ENCODE data around the gene TTC39B. TPM values are rescaled to one million over a fixed set of nuclear protein-coding genes. Genes with fewer than 3 reads are reported as not detected.
A peak's percentile ranks its signal among the peaks of the same experiment; 100 is the strongest.

TTC39B gene
- total RNA-seq, 1 experiment from 2014 or later: 9.2 TPM

DNA sequence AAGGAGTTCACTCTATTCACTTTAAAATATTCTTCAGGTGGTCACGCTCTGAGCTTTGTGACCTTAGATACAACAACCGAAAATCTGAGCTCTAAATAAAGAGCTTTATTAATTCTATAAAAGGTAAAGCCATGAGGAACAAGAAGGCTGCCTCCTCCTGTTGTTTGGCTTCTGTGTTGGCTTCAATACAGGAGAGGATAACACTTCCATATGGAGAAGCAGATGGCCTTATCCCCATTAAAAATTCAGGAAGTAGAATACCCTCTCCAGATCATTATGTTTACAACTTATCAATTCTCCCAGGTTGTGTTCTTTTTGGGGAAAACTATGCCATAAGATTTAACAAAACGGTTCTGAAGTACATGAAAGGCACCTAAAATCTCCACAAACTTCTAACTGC lies 128.4 kb downstream of the TTC39B start:
- no peak for DNase-seq (ENCODE audit: low read depth)

GRCh38 chr9:15176836-15177235 lies 130.2 kb downstream of the TTC39B start:
- no peak for DNase-seq (ENCODE audit: low read depth)

DNA sequence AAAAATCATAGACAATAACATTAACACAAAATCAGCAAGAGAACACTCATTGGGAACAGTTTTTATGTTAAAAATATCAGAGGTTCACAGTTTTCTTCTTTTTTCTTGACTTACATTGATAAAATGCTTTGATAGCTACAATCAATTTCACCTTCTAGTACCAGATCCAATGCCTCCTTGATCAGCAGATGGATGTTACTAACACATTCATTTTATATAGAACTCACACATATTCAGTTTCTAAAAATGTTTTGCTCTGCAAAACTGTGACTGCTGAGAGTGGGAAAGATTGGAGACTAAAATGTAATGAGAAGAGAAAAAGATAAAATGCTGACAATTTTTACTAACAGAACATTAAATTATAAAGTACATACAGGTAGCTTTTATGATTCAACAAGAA lies 143.1 kb downstream of the TTC39B start:
- DNase-seq (ENCODE audit: low read depth): no peak

DNA sequence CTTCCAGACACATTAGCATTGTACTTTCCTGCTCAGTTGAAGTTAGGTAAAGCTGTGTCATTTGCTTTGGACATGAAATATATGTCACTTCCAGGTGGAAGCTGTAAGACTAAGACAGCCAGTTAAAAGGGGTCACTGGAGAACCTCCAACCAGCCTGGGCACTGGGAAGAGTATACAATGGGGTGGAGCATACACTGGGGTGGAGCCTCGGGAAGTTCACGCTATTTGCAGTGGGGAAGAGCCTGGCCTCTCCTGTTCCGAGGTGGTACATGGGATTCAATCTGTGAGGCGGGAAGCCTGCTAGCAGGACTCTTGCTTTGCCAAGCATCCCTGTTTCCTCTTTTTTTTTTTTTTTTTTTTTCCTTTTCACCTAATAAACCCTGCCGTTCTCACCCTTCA lies 145.3 kb downstream of the TTC39B start:
- no peak for DNase-seq (ENCODE audit: low read depth)

GRCh38 chr9:15160673-15161072 lies 146.3 kb downstream of the TTC39B start:
- peak; percentile 66 for DNase-seq (ENCODE audit: low read depth)

GRCh38 chr9:15158064-15158463 lies 149.0 kb downstream of the TTC39B start:
- DNase-seq (ENCODE audit: low read depth): no peak

DNA sequence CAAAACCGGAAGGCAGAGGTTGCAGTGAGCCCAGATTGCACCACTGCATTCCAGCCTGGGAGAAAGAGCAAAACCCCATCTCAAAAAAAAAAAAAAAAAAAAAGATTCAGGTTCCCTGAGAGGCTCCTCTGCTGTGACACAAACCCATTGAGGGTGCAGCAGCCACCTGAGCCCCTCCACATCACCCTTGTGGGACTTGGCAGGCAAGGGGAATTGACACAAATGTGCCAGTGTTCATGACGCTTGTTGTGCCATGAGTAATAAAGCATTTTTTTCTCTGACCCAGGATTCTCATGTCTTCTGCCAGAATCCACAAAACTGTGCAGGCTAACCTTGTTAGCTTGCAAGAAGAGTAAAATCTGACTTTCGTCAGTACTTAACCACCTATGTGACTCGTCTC lies 149.6 kb downstream of the TTC39B start:
- DNase-seq (ENCODE audit: low read depth): peak; percentile 31

GRCh38 chr9:15156241-15156640 lies 150.8 kb downstream of the TTC39B start:
- no peak for DNase-seq (ENCODE audit: low read depth)

DNA sequence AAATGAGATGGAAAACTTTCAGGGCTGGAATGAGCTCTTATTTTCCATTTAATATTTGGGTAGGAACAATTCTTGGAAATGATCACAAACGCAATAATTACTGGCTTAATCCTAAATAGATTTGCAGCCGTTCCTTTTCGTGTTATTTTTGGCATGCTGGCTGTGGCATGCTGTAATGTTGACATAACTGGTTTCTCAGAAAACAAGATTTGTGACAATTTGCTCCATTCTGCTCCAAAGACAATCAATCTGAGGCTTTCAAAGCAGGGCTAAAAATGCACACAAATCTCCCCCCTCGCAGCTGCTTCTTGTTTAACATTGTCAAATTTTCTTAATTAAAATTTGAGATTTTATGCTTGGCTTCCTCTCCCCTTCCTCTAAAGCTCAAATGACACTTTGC lies 151.2 kb downstream of the TTC39B start:
- DNase-seq (ENCODE audit: low read depth): peak; percentile 33

GRCh38 chr9:15155323-15155722 lies 151.7 kb downstream of the TTC39B start:
- DNase-seq (ENCODE audit: low read depth): no peak

DNA sequence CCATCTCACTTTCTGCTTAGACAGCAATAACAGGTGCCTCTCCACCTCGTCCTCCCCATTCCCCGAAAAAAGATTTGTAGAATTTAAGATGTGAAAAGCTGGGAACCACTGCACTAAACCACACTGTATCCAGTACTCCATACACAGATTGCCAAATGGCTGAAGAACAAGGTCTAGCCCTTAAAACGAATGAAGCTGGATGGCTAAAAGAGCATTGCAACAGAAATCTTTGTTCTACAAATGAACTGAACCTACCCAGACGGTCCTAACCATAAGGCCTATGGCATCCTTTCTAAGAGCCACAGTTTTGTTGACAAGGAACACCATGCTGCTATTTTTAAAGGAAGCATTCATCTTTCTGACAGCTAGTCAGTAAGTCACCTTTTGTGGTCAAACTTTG lies 152.3 kb downstream of the TTC39B start:
- DNase-seq (ENCODE audit: low read depth): no peak

DNA sequence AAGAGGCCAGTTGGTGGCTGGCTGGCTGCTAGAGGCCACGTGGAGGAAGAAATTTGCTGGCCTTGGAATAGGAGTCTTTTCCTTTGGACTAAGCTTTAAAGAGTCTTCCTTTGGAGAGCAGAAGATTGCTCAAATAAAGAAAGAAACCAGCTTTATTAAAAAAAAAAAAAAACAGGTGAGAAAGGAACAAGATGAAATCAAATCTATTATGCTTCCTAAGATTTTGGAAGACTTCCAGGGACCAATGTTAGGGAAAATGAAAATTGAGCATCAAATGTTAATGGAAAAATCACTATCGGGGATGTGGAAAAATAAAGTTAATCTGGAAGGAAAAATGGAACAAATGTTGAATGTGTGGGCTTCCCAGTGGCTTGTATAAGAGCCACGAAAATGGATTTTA lies 153.1 kb downstream of the TTC39B start:
- no peak for DNase-seq (ENCODE audit: low read depth)

DNA sequence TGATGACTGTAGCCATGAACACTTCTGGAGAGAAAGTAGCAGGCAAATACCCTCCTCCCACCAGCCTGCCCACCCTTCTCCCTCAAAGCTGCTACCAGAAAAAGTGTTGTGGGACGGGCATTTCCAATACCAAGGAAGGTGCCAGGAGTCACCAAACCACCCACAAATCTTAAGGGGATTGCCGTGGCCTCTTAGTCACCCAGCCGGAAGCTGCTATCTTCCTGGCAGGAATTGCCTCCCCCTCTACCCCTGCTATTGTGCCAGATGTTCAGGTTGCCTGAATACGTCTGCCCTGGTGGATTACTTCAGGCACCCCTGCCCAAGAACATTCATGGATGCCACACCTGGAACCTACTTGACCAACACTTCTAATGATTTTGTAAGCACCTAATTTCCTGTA lies 156.1 kb downstream of the TTC39B start:
- DNase-seq (ENCODE audit: low read depth): no peak

- no peak for DNase-seq (ENCODE audit: low read depth)
Observed at GRCh38 chr9:15149450-15149849, 157.6 kb downstream of the TTC39B start.

DNA sequence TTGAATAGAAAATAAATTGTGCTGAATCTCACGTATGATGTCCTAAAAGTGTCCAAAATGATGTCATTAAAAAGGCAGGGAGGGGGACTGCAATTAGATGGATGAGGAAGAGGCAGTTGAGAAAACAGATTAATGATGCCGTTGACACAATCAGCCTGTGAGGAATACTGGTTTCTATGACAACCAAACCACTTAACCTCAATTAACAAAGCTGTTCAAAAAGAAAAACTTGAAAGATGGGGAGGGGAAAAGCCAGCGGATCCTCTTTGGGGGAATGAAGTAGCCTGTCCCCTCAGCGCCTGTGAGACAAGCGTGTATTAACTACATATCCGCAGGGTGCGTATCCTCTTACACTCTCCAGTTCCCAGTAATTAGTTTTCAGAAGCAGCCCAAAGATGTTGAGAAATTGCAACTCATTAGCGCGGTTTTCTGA lies 160.7 kb downstream of the TTC39B start:
- no peak for DNase-seq (ENCODE audit: low read depth)

DNA sequence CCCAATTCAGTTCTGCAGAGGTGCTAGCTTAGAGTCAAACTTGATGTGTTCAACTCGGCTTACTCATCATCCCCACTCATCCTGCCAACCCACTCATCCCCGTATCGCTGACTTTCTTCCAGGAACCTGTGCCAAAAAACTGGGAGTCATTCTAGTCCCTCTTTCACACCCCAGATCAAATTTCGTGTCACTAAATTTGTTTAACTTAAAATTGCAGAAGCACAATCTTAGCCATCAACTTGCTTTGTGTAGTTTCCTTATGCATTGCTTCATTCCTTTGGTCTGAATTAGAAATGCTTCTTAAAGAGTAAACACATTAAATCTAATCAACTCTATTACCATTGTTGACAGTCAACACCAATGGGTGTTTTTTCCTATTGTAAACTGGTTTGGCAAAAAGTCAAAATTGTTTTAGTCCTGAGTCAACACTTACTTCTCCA lies 162.4 kb downstream of the TTC39B start:
- DNase-seq (ENCODE audit: low read depth): peak; percentile 40

DNA sequence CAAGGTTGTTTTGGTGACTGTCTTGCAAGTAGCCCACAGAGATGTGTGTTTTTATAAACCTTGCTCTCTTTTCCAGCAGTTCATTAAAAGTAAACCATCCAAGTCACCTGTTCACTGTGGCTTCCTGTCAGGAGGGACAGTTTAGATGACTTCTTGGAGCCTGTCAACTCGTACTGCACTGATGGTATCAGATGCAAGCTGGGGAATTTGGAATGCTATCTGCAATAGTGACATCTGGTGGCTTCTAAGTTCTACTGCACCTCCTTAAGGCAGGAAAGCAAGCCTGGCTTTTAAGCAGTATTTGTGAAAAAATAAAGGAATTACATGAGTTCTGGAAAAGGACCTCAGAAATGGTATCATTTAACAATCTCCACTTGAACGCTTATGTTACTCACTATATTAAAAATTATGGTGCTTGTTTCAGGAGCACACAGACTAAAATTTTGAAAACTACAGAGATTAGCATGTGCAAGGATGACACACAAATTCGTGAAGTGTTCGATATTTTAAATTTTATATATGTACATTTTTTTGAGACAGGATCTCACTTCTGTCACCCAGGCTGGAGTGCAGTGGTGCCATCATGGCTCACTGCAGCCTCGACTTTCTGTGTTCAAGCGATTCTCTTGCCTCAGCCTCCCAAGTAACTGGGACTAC lies 164.0 kb downstream of the TTC39B start:
- DNase-seq (ENCODE audit: low read depth): peak; percentile 54

DNA sequence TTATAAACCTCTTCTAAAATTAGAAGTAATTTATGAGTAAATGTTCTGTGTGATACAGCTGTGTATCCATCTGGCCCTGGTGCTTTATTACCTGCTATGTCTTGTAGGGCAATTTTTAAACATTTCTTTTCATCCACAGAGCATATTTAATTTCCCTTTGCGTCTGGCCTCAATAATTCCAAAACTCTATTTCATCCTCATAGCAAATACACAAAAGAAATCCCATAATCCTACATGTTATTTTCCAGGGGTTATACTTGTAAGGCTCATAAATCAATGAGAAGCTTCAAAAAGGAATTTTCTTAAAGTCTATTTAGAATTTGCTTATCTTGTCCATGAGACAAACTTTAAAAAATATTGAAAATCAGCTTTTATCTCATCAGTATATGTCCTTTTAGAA lies 167.0 kb downstream of the TTC39B start:
- DNase-seq (ENCODE audit: low read depth): no peak

DNA sequence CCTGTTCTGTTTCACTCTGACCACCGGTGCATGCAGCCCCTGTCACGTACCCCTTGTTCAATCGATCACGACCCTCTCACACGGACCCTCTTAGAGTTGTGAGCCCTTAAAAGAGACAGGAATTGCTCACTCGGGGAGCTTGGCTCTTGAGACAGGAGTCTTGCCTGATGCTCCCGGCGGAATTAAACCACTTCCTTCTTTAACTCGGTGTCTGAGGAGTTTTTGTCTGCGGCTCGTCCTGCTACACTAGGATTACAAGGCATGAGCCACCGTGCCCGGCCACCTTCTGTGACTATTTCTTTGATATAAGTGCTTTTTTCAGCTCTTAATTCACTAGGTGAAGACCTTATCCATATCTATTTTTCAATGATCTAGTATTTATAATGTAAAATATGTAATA lies 167.5 kb downstream of the TTC39B start:
- no peak for DNase-seq (ENCODE audit: low read depth)

DNA sequence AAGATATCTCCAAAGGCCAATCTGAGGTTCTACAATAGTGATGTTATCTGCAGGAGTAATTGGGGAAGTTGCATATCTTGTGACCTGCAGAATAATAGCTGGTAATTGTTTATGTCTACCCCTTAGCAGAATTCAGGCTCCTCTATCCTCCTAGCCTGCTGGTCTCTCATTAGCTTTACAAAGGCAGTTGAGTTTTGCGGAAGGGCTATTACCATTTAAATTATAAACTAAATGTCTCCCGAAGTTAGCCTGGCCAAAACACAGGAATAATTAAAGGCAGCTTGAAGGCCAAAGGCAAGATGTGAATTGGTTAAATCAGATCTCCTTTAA lies 168.7 kb downstream of the TTC39B start:
- no peak for DNase-seq (ENCODE audit: low read depth)

DNA sequence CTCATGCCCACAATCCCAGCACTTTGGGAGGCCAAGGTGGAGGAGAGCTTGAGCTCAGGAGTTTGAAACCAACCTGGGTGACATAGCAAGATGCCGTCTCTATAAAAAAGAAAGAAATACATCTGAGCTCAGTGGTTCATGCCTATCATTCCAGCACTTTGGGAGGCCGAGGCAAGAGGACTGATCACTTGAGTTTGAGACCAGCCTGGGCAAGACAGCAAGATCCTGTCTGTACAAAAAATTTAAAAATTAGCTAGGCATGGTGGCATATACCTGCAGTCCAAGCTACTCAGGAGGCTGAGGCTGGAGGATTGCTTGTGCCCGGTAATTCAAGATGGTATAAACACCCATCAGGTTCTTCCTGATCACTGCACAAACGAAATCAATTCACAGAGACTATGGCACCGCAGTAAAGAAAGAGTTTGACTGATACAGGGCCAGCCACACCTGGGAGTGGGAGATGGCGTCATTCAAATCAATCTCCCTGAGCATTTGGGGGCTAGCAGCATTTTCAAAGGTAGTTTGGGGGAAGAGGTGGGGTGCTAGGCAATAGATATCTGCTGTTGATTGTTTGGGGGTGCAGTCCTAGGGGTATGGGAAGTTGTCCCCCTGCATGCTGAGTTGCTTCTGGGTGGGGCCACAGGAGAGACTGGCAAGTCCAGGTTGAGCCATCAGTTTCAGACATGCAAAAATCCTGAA lies 169.2 kb downstream of the TTC39B start:
- DNase-seq (ENCODE audit: low read depth): no peak

GRCh38 chr9:15137089-15137488 lies 169.9 kb downstream of the TTC39B start:
- no peak for DNase-seq (ENCODE audit: low read depth)

GRCh38 chr9:15136646-15137045 lies 170.4 kb downstream of the TTC39B start:
- DNase-seq (ENCODE audit: low read depth): peak; percentile 31
